Natural killer cell (primary cell): ENCODE data around the gene DMRTC2. TPM values are rescaled to one million over a fixed set of nuclear protein-coding genes. Genes with fewer than 3 reads are reported as not detected.
A peak's percentile ranks its signal among the peaks of the same experiment; 100 is the strongest.

Experiments used
- ATAC-seq, 3 donors: fragments of 150-1000 bp in 2 of 3; fragments of 200-7000 bp in 1 of 3; cut with Tn5 transposase; 1 replicate in 1 of 3; 2 replicates in 2 of 3; pipeline ENCODE4 v1.10.0; 2021; ENCODE audit warnings: mild to moderate bottlenecking in 2 of 3, moderate library complexity in 2 of 3
- DNase-seq, 2 donors: peaks; one replicate each; pipeline versions ENCODE4 v3.0.0 to v3.0.0-alpha.2; 2013 to 2021; ENCODE audit warnings: mixed read lengths in 1 of 2
- H3K27ac ChIP-seq: one replicate; pipeline ENCODE4 v1.5.1; 2013; ENCODE audit warnings: mild to moderate bottlenecking, low read length
- H3K27me3 ChIP-seq: one replicate; pipeline ENCODE4 v1.6.1; 2013; ENCODE audit warnings: low read length; ENCODE audit not compliant: control insufficient read depth, insufficient read depth
- H3K36me3 ChIP-seq: one replicate; pipeline ENCODE4 v1.6.1; 2013; ENCODE audit warnings: low read length; ENCODE audit not compliant: control insufficient read depth, insufficient read depth
- H3K4me1 ChIP-seq: one replicate; pipeline ENCODE4 v1.6.1; 2013; ENCODE audit warnings: low read length; ENCODE audit not compliant: control insufficient read depth, insufficient read depth
- H3K4me3 ChIP-seq: one replicate; pipeline ENCODE4 v1.5.1; 2013; ENCODE audit warnings: low read length
- H3K9me3 ChIP-seq: one replicate; pipeline ENCODE4 v1.6.1; 2013; ENCODE audit warnings: low read length; ENCODE audit not compliant: control insufficient read depth, insufficient read depth
- H3K27ac Mint-ChIP-seq, 2 donors: one replicate each; pipeline ENCODE4 v1.8.0; 2022; ENCODE audit warnings: mild to moderate bottlenecking in 2 of 2, mixed read lengths in 2 of 2, moderate library complexity in 1 of 2
- H3K27me3 Mint-ChIP-seq, 2 donors: one replicate each; pipeline ENCODE4 v1.8.0; 2022; ENCODE audit warnings: low read depth in 2 of 2, mixed read lengths in 2 of 2
- H3K36me3 Mint-ChIP-seq: one replicate; pipeline ENCODE4 v1.8.0; 2022; ENCODE audit warnings: mixed read lengths
- H3K4me1 Mint-ChIP-seq, 2 donors: one replicate each; pipeline ENCODE4 v1.8.0; 2022; ENCODE audit warnings: mixed read lengths in 2 of 2
- H3K4me3 Mint-ChIP-seq: one replicate; pipeline ENCODE4 v1.8.0; 2022; ENCODE audit warnings: mild to moderate bottlenecking, moderate library complexity, mixed read lengths
- H3K9me3 Mint-ChIP-seq, 2 donors: one replicate each; pipeline ENCODE4 v1.8.0; 2022; ENCODE audit warnings: mixed read lengths in 2 of 2
- CTCF ChIP-seq: fragments of 200-600 bp; IDR thresholded peaks from one replicate; pipeline ENCODE4 v1.8.0; 2022; ENCODE audit warnings: antibody characterized with exemption
- WGBS: methylation state at CpG from one replicate; pipeline ENCODE4 v1.1.7; 2013; ENCODE audit warnings: missing lambda C conversion rate; ENCODE audit not compliant: insufficient coverage; 5-methylcytosine and 5-hydroxymethylcytosine counted together
- intact Hi-C: fragments of 100-400 bp; cut with micrococcal nuclease; formaldehyde crosslinking; loops from one replicate; pipeline ENCODE4 v1.14.2; 2022
- total RNA-seq, 4 donors: library from RNA; stranded (reverse); fragments of 120-200 nt in 1 of 4; gene quantifications; one replicate each; pipeline versions ENCODE4 v1.2.3 to v1.2.4, GENCODE V29; 2013 to 2022

DMRTC2 gene
- total RNA-seq, 3 donors from 2014 or later (not counting 1 experiment from before 2014, with no cell fraction given) = not detected

- H3K27me3 Mint-ChIP-seq = no peaks in the 10 kb centered on the region
- no peaks in the 10 kb centered on the region for H3K9me3 ChIP-seq
- no peaks in the 10 kb centered on the region for H3K9me3 Mint-ChIP-seq
- no peak for TF ChIP-seq CTCF
- no peak for DNase-seq
- no peak overlapping the region for H3K4me3 ChIP-seq
- 91% methylated on average over 7 of the region's 7 CpGs for WGBS
- H3K36me3 ChIP-seq = peaks cover 2% of the 10 kb centered on the region
- peaks cover 80% of the 10 kb centered on the region for H3K4me1 ChIP-seq
- peak overlapping the region; percentile 59 to 77 for H3K27ac Mint-ChIP-seq
- H3K36me3 Mint-ChIP-seq = no peaks in the 10 kb centered on the region
- H3K4me3 Mint-ChIP-seq = peak overlapping the region; percentile 65
- peaks cover 31 to 80% of the 10 kb centered on the region in 2 donors for H3K4me1 Mint-ChIP-seq
- H3K27me3 ChIP-seq = no peaks in the 10 kb centered on the region
- no peak for ATAC-seq
- no peak overlapping the region for H3K27ac ChIP-seq
- intact Hi-C loops = no loop called here
Measured at GRCh38 chr19:41879670-41880328, 35.0 kb downstream of the DMRTC2 start.

GRCh38 chr19:41880329-41880708 is 35.5 kb downstream of the DMRTC2 start:
- Mint-ChIP-seq H3K4me1 (peaks cover 36 to 85% of the 10 kb centered on the region in 2 donors), H3K27ac (peak overlapping the region; percentile 59 to 77), H3K36me3 (no peaks in the 10 kb centered on the region), H3K9me3 (no peaks in the 10 kb centered on the region), H3K27me3 (no peaks in the 10 kb centered on the region), H3K4me3 (peak overlapping the region; percentile 65)
- no peak for TF ChIP-seq CTCF
- Histone ChIP-seq H3K4me3 (no peak overlapping the region), H3K27me3 (no peaks in the 10 kb centered on the region), H3K9me3 (no peaks in the 10 kb centered on the region), H3K27ac (no peak overlapping the region), H3K4me1 (peaks cover 80% of the 10 kb centered on the region), H3K36me3 (peaks cover 4% of the 10 kb centered on the region)
- no peak for ATAC-seq
- 94% methylated on average over 2 of the region's 5 CpGs for WGBS
- DNase-seq = no peak
- intact Hi-C loops = no loop called here

GRCh38 chr19:41882568-41883462 is 38.0 kb downstream of the DMRTC2 start, which contains the start of gene ARHGEF1:
TSS of gene ARHGEF1 (plus strand) at chr19:41883184. CDS start at chr19:41888083, 4,899 bp downstream.
- peak within 1 kb of the TSS; percentile 84 to 89 for H3K27ac Mint-ChIP-seq
- Histone ChIP-seq H3K36me3 (peaks cover 4% of the 10 kb centered on the region), H3K4me1 (peaks cover 79% of the 10 kb centered on the region), H3K27ac (peak within 1 kb of the TSS; percentile 86), H3K4me3 (peak within 1 kb of the TSS; percentile 93), H3K9me3 (no peaks in the 10 kb centered on the region), H3K27me3 (no peaks in the 10 kb centered on the region)
- H3K4me1 Mint-ChIP-seq = peaks cover 42 to 86% of the 10 kb centered on the region in 2 donors
- H3K36me3 Mint-ChIP-seq = no peaks in the 10 kb centered on the region
- WGBS = under 1% methylated on average over 80 of the region's 80 CpGs
- DNase-seq (peak; percentile 51 to 77), ATAC-seq (peak in 1 of 3 donors; percentile 6)
- H3K4me3 Mint-ChIP-seq = peak within 1 kb of the TSS; percentile 92
- no peak for TF ChIP-seq CTCF
- H3K27me3 Mint-ChIP-seq = no peaks in the 10 kb centered on the region
- intact Hi-C loops = no loop called here
- no peaks in the 10 kb centered on the region for H3K9me3 Mint-ChIP-seq
